WTC11 (cell line): Measurements from ENCODE around the gene SNX15. TPM values are rescaled to one million over a fixed set of nuclear protein-coding genes. Genes with fewer than 3 reads are reported as not detected.

Source experiments
- ATAC-seq: fragments of 200-7000 bp; cut with Tn5 transposase; 2 replicates; pipeline ENCODE4 v1.10.0; 2021; ENCODE audit warnings: mild to moderate bottlenecking, moderate library complexity
- CTCF ChIA-PET: fragments of 300-600 bp; sonication (Branson Sonifier 250); formaldehyde crosslinking; loops from one replicate; lab custom pipeline; 2021; ENCODE audit warnings: antibody characterized with exemption; lab: Charles Lee
- POLR2A ChIA-PET: fragments of 350-600 bp; sonication (Branson Sonifier 250); formaldehyde crosslinking; loops from one replicate; lab custom pipeline; 2021; ENCODE audit warnings: antibody characterized with exemption; lab: Charles Lee
- DNase-seq: peaks from one replicate; pipeline ENCODE4 v3.0.0; 2021; ENCODE audit warnings: low spot score
- H3K27ac Mint-ChIP-seq: 2 replicates; pipeline ENCODE4 v1.8.0; 2021; ENCODE audit warnings: mixed read lengths
- H3K27me3 Mint-ChIP-seq: 2 replicates; pipeline ENCODE4 v1.8.0; 2021; ENCODE audit warnings: low read depth, mild to moderate bottlenecking, moderate library complexity, mixed read lengths
- H3K36me3 Mint-ChIP-seq: 2 replicates; pipeline ENCODE4 v1.8.0; 2021; ENCODE audit warnings: mixed read lengths
- H3K4me1 Mint-ChIP-seq: 2 replicates; pipeline ENCODE4 v1.8.0; 2022; ENCODE audit warnings: mixed read lengths
- H3K4me3 Mint-ChIP-seq: 2 replicates; pipeline ENCODE4 v1.8.0; 2021; ENCODE audit warnings: mild to moderate bottlenecking, moderate library complexity, mixed read lengths
- H3K9me3 Mint-ChIP-seq: 2 replicates; pipeline ENCODE4 v1.8.0; 2021; ENCODE audit warnings: mixed read lengths
- ATF1 ChIP-seq: sonication (generic); formaldehyde crosslinking; IDR thresholded peaks from 2 replicates; pipeline ENCODE4 v1.8.1; 2023; ENCODE audit warnings: mild to moderate bottlenecking, moderate library complexity, missing genetic modification reagents
- CDX4 ChIP-seq: fragments of 250-450 bp; sonication (Bioruptor Pico); IDR thresholded peaks from 2 replicates; pipeline ENCODE4 v1.9.0; 2021; ENCODE audit warnings: moderate library complexity, mild to moderate bottlenecking, inconsistent platforms, borderline replicate concordance
- E2F1 ChIP-seq: sonication (generic); formaldehyde crosslinking; IDR thresholded peaks from 2 replicates; pipeline ENCODE4 v1.8.0; 2022; ENCODE audit warnings: mild to moderate bottlenecking, missing genetic modification reagents
- FOXP1 ChIP-seq: sonication (generic); formaldehyde crosslinking; IDR thresholded peaks from 2 replicates; pipeline ENCODE4 v1.8.0; 2022; ENCODE audit warnings: missing genetic modification reagents, mild to moderate bottlenecking, moderate library complexity, borderline replicate concordance
- FOXP4 ChIP-seq: sonication (generic); formaldehyde crosslinking; IDR thresholded peaks from 2 replicates; pipeline ENCODE4 v1.8.0; 2022; ENCODE audit warnings: mild to moderate bottlenecking, missing genetic modification reagents
- GTF2I ChIP-seq: fragments of 250-450 bp; sonication (Bioruptor Pico); conservative IDR thresholded peaks from 2 replicates; pipeline ENCODE4 v1.4.0; 2021; ENCODE audit warnings: mild to moderate bottlenecking
- IRF2 ChIP-seq: sonication (generic); formaldehyde crosslinking; IDR thresholded peaks from 2 replicates; pipeline ENCODE4 v1.8.0; 2022; ENCODE audit warnings: low read depth, missing genetic modification reagents, borderline replicate concordance
- NFATC4 ChIP-seq: fragments of 250-450 bp; sonication (Bioruptor Pico); IDR thresholded peaks from 2 replicates; pipeline ENCODE4 v1.9.0; 2021; ENCODE audit warnings: mild to moderate bottlenecking
- NR1H2 ChIP-seq: sonication (generic); formaldehyde crosslinking; IDR thresholded peaks from 2 replicates; pipeline ENCODE4 v1.9.0; 2021; ENCODE audit warnings: mild to moderate bottlenecking, moderate library complexity, missing genetic modification reagents
- NR3C1 ChIP-seq: sonication (generic); formaldehyde crosslinking; conservative IDR thresholded peaks from 2 replicates; pipeline ENCODE4 v1.8.1; 2023; ENCODE audit warnings: low read depth, mild to moderate bottlenecking, missing genetic modification reagents
- OVOL2 ChIP-seq: fragments of 250-450 bp; sonication (Bioruptor Pico); IDR thresholded peaks from 2 replicates; pipeline ENCODE4 v1.9.0; 2021; ENCODE audit warnings: mild to moderate bottlenecking, borderline replicate concordance
- TEAD1 ChIP-seq: sonication (generic); formaldehyde crosslinking; IDR thresholded peaks from 2 replicates; pipeline ENCODE4 v1.8.0; 2022; ENCODE audit warnings: mild to moderate bottlenecking, missing genetic modification reagents
- USF1 ChIP-seq: sonication (generic); formaldehyde crosslinking; IDR thresholded peaks from 2 replicates; pipeline ENCODE4 v1.8.0; 2022; ENCODE audit warnings: mild to moderate bottlenecking, missing genetic modification reagents
- USF2 ChIP-seq: sonication (generic); formaldehyde crosslinking; IDR thresholded peaks from 2 replicates; pipeline ENCODE4 v1.8.1; 2023; ENCODE audit warnings: mild to moderate bottlenecking, missing genetic modification reagents, moderate library complexity
- ZNF317 ChIP-seq: sonication (generic); formaldehyde crosslinking; IDR thresholded peaks from 2 replicates; pipeline ENCODE4 v1.8.1; 2023; ENCODE audit warnings: low read depth, mild to moderate bottlenecking, moderate library complexity, missing genetic modification reagents, borderline replicate concordance
- ZNF396 ChIP-seq: fragments of 250-450 bp; sonication (Bioruptor Pico); IDR thresholded peaks from 2 replicates; pipeline ENCODE4 v1.8.0; 2021; ENCODE audit warnings: mild to moderate bottlenecking, moderate library complexity, borderline replicate concordance
- ZNF423 ChIP-seq: fragments of 250-450 bp; sonication (Bioruptor Pico); IDR thresholded peaks from 2 replicates; pipeline ENCODE4 v2.1.2; 2022; ENCODE audit warnings: mild to moderate bottlenecking, moderate library complexity
- ZNF532 ChIP-seq: fragments of 250-450 bp; sonication (Bioruptor Pico); IDR thresholded peaks from 2 replicates; pipeline ENCODE4 v1.9.0; 2021; ENCODE audit warnings: mild to moderate bottlenecking, borderline replicate concordance
- total RNA-seq: library from RNA; stranded (reverse); gene quantifications from 3 replicates; pipeline ENCODE4 v1.2.3, GENCODE V29; 2021

The SNX15 gene
- total RNA-seq, 1 experiment from 2014 or later, result 17.6 TPM

GRCh38 chr11:65060913-65061408 is 33.7 kb downstream of the SNX15 start:
- peak; percentile 62 for DNase-seq
- ChIA-PET POLR2A (no interaction called here), CTCF (no interaction called here)
- Mint-ChIP-seq H3K9me3 (no peaks in the 10 kb centered on the region), H3K4me3 (no peak overlapping the region), H3K27ac (peak overlapping the region; percentile 91), H3K36me3 (no peaks in the 10 kb centered on the region), H3K4me1 (peaks cover 4% of the 10 kb centered on the region)
- TF ChIP-seq USF1 (CRISPR knock-in tag) (peak; percentile 24; the same call in 1 of the 2 replicates), ATF1 (CRISPR knock-in tag) (no peak), USF2 (CRISPR knock-in tag) (peak; percentile 38; the same call in 1 of the 2 replicates)
- TF ChIP-seq, all 79 proteins: peak for 2
- H3K27me3 Mint-ChIP-seq, result no peaks in the 10 kb centered on the region; the same call in 1 of the 2 replicates
- peak; percentile 87 for ATAC-seq

GRCh38 chr11:65063532-65063931 is 36.3 kb downstream of the SNX15 start:
- Mint-ChIP-seq H3K27ac (no peak overlapping the region), H3K4me1 (peaks cover 25% of the 10 kb centered on the region), H3K4me3 (no peak overlapping the region)
- CTCF ChIA-PET, result interaction anchor here (0.7 to 1.8 kb wide), 6 partner anchors 35 to 215 kb away, joined by 3 to 9 read pairs (median 5); partner anchors contain the start of gene ARL2
- POLR2A ChIA-PET, result no interaction called here
- ATAC-seq (no peak), DNase-seq (no peak)
- TF ChIP-seq GTF2I (CRISPR knock-in tag) (no peak), USF2 (CRISPR knock-in tag) (no peak), FOXP1 (CRISPR knock-in tag) (no peak), OVOL2 (CRISPR knock-in tag) (no peak), NR3C1 (no peak), ZNF423 (no peak)
- TF ChIP-seq, all 79 proteins: peak for 0
- no peaks in the 10 kb centered on the region; the same call in 1 of the 2 replicates for H3K27me3 Mint-ChIP-seq
- no peaks in the 10 kb centered on the region for H3K36me3 Mint-ChIP-seq
- no peaks in the 10 kb centered on the region for H3K9me3 Mint-ChIP-seq

GRCh38 chr11:65064847-65065240 is 37.6 kb downstream of the SNX15 start:
- Mint-ChIP-seq H3K36me3 (no peaks in the 10 kb centered on the region), H3K4me3 (no peak overlapping the region), H3K27ac (no peak overlapping the region), H3K4me1 (peaks cover 25% of the 10 kb centered on the region), H3K9me3 (no peaks in the 10 kb centered on the region), H3K27me3 (no peaks in the 10 kb centered on the region; the same call in 1 of the 2 replicates)
- ChIA-PET CTCF (interaction anchor here (0.7 to 1.8 kb wide), 2 partner anchors 30 to 46 kb away, joined by 4 to 9 read pairs; no protein-coding TSS in a partner anchor), POLR2A (no interaction called here)
- TF ChIP-seq FOXP4 (CRISPR knock-in tag), result no peak
- TF ChIP-seq TEAD1 (CRISPR knock-in tag), result no peak
- TF ChIP-seq E2F1 (CRISPR knock-in tag), result no peak
- no peak for TF ChIP-seq ZNF396 (CRISPR knock-in tag)
- no peak for TF ChIP-seq NFATC4
- no peak for TF ChIP-seq NR1H2 (CRISPR knock-in tag)
- TF ChIP-seq IRF2, result no peak
- no peak for TF ChIP-seq ZNF317 (CRISPR knock-in tag)
- no peak for TF ChIP-seq ZNF532 (CRISPR knock-in tag)
- no peak for TF ChIP-seq CDX4 (CRISPR knock-in tag)
- DNase-seq (no peak), ATAC-seq (no peak)
